NCI-H2171 treated with DMSO at 0.1 percent for 48 hours (cell line): Measurements from ENCODE around the gene ETV6.

Experiments
- DNase-seq: peaks from one replicate; lab custom pipeline; 2025; lab: John Stamatoyannopoulos, UW

ETV6 gene

DNA sequence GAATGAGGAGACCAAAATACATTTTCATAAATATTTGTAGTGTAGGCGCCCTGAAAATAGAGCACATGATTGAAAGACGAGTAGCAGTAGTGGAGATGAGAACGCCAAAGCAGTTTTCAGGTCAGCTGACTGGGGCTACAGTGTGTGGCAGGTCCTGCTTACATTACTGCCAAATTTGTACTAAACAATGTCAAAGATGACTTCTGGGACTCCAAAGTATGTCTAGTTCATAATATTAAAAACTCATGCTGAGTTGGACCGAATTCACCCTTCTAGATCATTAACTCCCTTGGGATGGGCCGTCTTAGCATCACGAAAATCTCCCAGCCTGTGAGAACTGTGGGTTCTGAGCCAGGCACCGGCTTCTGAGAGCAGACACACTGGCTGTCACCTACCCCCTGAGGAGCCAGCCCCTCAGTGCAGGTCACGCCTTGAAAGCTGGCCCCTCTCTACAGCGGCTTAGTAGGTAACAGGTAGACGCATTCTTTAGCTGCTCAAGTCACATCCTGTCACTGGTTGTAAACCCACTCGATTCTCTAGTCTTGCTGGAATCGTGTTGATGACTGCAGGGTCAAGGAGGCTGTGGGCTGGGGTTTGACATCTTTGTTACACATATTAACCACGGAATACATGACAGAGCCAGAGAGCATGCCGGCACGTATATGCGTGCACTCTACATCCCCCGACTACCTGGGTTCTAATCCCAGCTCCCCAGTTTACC is 210.4 kb downstream of the ETV6 start:
- no peak for DNase-seq

DNA sequence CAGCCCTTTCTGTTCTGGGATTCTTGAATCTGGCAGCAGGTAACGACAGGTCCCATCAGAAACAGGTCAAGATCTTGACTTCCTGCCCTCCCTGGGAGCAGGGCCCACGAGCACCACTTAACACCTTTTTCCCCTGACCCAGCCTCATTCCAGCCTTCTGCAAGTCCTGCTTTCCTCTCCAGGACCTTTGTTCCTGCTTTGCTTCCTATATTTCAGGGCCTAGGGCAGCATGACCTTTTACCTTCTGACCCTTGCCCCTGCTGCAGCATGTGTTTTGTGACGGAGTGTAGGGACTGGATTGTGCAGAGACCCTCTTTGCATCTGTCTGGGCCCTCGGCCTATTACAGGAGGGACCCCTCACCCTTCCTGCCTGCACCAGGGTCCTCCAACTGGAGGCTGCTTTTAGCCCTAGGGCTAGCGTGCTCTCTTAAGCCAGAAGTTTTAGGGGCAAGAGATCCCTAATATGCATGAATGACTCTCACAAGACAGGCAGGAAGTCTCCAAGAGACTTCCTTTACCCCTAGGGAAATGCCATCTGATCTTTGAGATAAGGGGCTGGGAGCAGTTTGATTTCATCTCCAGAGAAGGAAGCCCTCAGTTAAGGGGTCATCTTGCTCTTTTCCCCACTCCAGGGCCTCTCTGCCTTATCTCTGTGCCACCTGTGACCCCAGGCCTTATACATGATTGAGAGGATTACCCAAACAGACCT is 211.8 kb downstream of the ETV6 start:
- DNase-seq: no peak

DNA sequence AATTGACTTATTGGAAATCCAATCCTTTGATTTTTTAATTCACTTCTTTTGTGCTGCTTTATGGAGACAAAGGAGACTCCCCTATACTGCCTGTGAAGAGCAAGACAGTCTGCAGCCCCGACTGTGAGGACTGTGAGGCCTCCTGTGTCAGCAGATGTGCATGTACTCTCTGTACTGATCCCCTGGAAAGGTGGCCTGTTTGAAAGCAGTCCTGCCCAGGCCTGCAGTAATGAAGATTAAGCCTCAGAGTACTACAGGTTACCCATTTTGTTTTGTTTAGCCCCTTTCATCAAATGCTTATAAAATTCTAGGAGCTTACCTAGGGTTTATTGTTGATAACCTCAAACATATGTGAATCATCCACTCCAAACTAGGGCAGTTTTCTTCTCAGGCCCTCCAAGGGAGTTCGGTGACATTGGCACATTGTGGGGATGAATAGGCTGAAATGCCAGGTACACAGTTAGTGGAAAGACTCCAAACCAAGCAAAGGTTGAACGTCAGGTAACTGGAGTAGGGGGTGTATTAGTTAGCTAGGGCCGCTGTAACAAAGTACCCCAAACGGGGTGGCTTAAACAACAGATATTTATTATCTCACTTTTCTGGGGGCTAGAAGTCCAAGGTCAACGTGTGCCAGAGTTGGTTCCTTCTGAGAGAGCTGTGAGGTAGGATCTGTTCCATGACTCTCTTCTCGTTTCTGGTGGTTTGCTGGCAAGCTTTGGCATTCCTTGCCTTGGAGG is 212.6 kb downstream of the ETV6 start:
- peak; percentile 15 for DNase-seq

DNA sequence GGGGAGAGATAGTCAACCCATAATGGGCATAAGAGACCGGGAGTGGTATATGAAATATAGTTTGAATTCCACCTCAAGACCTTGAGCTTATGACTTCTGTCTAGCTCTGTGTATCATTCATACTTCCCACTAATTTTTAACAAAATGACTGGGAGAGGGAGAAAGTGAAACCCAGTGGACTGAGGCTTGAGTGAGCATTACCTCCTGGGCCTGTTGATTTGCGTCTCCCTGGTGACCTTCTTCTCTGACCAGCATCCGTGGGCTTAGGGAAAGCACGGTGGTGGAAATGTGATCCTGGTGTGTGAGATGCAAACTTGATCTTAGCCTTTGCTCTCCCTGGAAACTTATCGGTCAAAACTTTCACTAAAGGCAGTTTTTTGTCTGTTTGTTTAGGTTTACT is 213.3 kb downstream of the ETV6 start:
- no peak for DNase-seq

DNA sequence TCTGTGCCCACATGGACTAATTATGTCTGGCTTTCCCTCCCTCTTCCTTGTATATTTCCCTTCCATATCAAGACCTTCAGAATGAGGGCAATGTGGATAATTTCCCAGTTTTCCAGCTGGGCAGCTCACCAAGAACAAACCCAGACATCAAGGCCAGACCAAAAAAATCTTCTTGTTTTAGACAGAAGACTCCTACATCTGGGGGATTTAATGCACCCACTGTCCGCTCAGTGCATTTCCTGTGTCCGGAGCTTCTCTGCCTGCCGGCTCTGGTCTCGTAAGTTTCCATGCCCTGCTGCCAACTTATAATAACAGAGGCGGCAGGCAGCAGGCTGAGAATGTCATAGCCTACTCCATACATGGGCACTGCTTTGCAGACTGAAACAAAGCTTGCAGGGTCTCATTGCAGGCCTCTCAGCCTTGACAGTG is 214.0 kb downstream of the ETV6 start:
- no peak for DNase-seq

DNA sequence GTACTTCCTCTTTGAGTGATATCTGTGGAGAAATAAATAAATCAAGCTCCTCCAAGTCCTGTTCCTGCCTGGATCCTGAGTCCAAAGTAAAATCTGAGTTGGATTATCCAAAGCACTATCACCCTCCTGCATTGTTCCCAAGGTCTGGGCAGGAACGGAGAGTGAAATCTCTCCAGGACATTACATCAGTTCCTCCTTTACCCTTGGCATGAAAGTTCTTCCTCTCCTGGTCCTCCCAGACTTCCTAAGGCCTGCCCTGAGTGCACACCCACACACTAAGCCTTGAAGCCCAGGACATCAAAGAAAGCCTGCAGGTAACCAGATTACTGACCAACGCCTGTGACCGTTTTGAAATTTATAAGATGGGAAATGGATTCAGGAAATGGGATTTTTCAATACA is 214.5 kb downstream of the ETV6 start:
- no peak for DNase-seq

DNA sequence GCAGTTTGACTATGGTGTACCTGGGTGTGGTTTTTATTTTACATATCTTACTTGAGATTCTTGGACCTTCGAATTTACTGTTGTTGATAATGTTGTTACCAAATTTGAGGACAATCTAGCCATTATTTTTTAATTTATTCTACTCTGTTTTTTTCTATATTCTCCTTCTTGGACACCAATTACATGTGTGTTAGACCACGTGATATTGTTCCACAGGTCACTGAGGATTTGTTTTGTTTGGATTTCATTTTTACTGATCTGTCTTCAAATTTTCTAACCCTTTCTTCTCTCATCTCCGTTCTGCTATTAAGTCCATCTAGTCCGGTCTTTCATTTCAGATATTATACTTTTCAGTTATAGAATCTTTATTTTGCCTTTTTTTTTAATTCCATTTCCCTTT is 216.3 kb downstream of the ETV6 start:
- no peak for DNase-seq

DNA sequence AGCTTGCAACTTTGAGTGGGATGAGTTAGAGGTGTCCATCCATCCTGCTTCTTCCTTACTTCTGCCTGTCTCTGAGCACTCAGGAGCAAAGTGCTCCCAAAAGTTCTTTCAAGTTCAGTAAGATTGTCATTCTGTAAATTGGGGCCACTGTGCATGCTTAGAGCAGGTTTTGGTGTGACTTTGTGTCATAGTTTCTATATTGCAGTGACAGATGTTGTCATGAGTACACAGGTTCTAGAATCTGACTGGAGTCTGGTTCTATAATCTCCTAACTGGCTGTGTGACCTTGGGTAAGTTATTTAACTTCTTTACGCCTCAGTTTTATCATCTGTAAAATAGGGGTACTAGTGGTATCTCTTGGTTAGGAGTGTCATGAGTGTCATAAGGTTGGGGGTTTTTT is 218.6 kb downstream of the ETV6 start:
- DNase-seq: no peak

DNA sequence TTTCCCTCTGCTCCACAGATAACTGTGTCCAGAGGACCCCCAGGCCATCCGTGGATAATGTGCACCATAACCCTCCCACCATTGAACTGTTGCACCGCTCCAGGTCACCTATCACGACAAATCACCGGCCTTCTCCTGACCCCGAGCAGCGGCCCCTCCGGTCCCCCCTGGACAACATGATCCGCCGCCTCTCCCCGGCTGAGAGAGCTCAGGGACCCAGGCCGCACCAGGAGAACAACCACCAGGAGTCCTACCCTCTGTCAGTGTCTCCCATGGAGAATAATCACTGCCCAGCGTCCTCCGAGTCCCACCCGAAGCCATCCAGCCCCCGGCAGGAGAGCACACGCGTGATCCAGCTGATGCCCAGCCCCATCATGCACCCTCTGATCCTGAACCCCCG is 219.9 kb downstream of the ETV6 start:
- no peak for DNase-seq

DNA sequence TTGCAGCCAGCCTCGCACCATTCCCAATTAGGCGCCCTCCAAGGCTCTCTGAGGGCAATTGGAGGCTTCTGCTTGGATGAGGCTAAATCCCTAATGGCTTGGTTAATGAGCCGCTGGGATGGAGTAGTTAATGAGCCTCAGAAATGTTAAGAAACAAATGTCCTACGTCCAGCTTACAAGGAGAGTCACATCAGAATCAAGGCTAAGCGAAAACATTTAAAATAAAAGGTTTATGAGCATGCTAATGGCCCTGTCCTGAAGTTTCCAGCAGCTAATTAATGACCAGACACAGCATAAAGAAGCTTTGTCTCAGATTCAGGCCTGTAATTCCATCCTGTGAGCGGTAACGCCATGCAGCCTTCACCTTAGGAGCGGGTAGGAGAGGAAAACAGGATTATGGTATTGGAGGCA is 220.6 kb downstream of the ETV6 start:
- no peak for DNase-seq

DNA sequence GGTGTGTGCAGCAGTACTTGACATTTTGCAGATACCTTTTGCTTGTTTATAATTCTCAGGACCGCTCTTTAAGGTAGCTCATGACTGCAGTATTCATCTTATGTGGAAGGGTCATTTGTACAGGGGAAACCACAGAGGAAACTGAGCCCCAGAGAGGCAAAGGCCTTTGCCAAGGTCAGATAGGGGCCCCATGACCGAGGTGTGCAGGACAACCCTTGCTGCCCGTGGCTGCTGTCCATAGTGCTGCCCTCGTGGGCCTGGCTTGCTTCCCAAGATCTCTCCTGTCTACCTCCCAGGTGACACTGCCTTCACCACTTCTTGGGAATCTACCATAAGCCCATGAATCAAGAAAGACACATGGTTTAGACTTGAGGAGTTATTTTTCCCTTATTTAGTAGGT is 222.6 kb downstream of the ETV6 start:
- no peak for DNase-seq

DNA sequence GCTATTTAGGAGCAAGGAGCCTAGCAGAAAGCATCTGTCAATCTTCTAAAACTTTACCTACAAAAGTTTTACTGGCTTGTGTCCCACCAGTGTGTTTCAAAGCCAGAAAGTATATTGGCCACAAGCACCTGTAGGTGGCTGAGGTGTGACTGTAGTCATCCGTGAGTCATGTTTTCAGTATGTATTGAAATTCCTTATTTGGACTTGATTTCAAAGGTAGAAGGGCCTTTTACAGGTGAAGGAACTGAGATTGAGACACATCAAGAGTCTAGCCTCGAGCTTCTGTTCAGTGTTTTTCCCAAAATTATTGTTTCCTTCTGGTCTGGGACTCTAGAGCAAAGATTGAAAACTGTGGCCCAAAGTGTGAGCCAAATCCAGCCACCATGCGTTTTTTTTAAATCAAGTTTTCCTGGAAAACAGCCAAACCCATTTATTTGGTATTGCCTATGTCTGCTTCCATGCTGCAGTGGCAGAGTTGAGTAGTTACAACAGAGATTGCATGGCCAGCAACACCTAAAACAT is 226.0 kb downstream of the ETV6 start:
- DNase-seq: no peak

DNA sequence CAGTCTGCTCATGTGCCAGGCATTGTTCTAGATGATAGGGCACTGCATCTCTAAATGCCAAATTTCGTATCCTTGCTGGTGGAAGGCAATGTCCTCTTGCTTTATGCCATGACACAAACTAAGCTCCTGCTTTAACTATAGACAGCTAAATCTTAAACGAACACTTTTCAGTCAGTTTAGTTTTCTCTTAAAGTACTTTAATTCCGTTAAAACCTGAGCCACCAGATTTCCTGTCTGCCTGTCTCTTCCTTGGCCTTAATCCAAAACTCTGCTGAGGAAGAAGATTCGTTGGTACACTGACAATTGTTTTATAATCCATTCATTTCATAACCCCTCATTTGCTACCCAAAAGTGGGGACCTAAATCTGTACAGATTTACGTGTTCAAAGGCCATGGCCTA is 226.8 kb downstream of the ETV6 start:
- no peak for DNase-seq

DNA sequence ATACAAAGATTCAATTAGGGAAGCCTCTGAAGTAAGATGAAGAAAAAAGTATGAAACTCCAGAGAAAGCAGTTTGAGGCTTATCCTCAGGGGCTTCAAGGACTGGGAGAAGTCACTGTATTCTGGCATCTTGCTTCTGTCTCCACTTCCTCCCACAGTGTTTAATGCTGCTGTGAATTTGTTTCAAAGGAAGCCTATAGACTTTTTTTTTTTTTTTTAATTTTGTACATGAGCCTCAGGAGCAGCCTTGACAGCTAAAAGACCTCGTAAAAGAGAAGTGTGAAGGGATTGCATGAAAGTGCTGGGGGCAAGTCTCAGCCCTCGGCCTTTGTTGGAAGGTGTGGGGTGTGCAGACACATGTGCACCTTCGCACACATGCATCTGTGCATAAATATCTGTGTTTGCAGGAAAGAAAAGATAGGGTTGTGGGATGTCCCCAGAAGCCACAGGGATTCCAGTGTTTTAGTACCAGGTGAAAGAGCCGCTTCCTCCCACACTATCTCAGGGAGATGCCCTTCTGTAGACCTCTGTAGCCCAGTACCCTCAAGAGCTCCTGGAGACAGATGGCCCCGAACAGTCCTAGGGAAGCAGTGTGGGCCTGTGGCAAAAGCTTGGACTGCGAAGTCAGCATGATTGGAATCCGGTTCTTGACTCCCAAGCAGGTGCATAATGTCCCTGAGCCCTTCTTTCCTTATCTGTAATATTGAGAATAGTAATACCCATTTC is 227.8 kb downstream of the ETV6 start:
- no peak for DNase-seq

DNA sequence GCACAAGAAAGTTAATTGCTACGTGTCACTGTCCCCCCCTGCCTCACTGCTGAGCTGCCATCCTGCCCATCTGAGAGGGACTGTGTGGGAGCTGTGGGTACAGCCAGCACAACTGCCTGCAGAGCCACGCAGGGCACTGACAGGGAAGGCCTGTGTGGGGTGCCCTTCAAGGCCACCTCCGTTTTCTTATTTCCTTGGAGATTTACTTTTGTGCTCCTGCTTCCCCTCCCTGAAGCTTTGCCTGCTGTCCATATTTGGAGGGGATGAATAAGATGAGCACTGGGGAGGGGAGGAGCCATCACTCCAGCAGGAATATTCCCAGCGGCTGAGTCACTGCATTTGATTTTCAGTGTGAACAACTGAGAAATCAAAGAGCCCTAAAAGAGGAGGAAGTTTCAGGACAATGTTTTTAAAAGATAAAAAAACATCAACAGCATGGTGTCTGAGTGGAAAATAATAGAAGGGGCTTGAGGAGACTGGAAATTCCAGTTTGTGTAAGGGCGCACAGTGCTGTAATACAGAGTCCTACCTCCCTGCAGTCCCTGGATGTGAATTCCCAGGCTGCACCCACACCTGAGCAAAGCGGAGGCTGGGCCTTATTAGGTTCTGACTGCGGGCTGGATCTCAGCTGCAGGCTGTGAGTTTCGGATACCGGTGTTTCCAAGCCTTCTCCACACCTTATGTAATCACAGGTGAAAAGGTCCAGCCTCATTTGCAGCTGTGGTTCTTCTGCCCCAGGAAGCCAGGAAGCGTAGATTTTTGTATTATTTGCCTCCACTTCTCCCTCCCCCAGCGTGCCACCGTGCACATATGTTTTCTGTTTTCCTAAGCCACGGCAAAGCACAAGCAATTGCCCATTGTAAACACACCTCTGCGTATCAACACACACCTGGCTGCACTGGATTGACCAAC is 228.7 kb downstream of the ETV6 start:
- peak; percentile 59 for DNase-seq

DNA sequence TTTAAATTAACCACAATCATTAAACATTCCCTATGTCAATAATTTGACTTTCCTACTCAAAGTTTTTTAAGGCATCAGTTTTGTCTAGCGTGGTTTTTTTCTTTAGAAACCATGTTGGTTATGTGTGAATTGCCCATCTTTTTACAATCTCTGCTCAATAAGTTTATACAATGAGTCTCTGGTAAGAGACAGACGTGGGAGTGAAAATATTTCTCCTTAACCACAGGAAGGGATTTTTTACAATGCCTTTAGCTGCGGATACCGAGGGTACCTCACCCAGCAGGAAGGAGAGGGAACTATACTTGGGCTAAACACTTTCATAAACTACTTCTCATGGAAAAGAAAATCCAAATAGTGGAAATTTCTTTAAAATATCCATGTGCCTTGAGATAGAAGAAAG is 229.8 kb downstream of the ETV6 start:
- DNase-seq: no peak

DNA sequence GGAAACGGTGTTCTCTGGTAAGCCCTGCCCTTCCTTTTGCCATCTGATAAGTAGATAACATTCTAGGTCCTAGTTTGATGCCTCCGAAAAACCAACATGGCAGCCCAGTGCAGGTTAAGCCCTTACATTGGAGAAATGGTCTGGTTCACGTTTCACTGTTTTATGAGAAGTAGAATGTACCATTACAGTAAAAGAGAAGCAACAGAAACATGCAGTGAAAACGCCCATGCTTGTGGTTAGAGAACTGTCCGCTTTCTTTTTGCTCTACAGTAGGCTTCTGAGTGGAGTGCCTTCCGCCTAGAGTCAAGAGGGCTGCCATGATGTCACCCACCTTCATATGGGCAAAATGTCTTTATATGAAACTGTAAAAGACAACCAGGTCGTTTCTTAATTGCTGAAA is 230.9 kb downstream of the ETV6 start:
- DNase-seq: no peak

DNA sequence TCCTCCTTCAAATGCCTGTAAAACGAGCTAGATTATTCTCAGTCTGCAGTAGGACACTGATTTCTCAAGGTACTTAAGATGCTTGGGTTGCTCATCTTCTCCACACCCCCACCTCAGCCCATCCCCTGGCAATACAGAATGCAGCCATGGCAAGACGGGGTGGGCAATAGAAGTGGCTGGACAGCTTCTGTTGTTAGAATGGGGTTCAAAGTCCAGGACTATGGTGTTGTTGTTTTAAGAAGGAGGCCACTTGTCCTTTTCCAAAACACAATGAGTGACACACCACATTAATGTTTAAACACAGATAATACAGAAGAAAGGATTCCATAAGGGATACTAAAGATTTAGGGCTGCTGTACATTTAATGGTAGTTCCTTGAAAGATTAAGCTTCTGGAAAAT is 232.4 kb downstream of the ETV6 start:
- DNase-seq: no peak

DNA sequence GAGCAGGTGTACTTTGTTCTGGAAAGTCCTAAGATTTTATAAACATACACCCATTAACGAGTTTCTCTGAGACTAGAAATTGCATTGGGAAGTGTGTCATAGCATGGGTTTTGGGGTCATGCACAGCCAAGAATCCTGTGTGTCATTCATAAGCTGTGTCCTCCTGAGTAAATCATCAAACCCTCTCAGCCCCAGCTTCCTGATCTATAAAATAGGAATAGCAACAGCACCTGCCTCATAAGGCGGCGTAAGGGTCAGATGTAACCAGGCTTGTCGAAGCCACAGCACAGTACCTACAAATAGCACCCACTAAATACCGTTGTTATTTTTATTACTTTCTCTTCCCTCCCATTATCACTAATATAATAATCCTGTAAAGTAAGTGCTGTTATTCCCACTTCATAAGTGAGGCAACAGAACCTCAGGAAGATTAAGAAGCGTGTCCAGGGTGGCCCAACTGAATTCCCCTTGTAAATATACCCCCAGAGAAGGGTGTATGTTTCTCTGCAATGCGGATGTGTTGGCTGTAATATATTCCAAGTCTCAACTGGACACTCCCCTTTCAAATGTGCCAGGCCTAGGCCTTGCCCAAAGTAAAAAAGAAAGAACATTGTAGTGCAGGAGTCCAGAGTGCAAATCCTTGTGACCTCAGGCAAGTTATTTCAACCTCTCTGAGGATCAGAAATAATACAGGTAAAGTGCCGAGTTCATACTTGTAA is 233.0 kb downstream of the ETV6 start:
- DNase-seq: no peak

DNA sequence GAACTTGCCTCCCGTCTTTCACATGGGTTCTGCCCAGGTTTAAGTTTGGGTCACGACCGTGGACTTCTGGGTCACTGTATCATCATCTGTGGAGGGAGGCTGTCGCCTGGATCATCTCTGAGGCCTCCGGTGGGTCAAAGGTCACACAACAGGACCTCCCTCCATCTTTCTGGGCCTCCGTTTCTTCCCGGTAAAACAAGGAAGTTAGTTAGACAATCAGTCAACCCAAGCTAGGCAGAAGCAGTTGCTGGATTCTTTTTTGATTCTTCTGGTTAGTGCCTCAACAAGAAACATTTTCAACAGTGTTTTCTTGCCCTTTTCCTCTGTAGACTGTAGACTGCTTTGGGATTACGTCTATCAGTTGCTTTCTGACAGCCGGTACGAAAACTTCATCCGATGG is 234.6 kb downstream of the ETV6 start:
- no peak for DNase-seq

DNA sequence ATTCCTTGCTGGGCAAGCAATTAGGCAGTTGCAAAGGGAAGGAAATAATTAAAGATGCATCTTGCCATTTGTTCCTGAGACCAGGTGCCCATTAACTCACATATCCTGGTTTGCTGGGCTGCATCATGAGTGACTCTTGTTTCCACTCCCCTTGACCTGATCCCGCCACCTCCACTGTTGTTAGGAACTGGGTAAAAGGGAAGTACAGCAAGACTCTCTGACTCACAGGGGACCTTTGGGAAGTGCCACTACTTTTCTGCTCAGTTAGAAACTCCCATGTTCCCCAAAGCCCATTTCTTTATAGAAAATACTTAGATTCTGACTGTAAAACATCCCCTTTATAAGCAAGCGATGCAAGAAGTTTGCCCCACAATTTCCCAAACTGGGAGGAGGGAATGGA is 235.2 kb downstream of the ETV6 start:
- no peak for DNase-seq
